Measurements from ENCODE around the gene ADGRG4.

ADGRG4 gene

GRCh38 chrX:136318895-136319597, 18.3 kb downstream of the ADGRG4 start:
- TF ChIP-seq CTCF (conservative IDR thresholded peaks at IDR 0.05; ENCODE audit: low read depth): no peak
- ChIA-PET CTCF (no interaction called here), POLR2A (ENCODE audit: low non-redundant PET) (no interaction called here)
- no peak for DNase-seq (ENCODE audit: low spot score)
- no peak overlapping the region for H3K27ac ChIP-seq

- no peak overlapping the region for H3K27ac ChIP-seq
- DNase-seq (ENCODE audit: low spot score): no peak
- CTCF ChIA-PET: no interaction called here
- POLR2A ChIA-PET (ENCODE audit: low non-redundant PET): no interaction called here
- no peak for TF ChIP-seq CTCF (conservative IDR thresholded peaks at IDR 0.05; ENCODE audit: low read depth)
These were observed 18.8 kb downstream of the ADGRG4 start for GRCh38 chrX:136319600-136319999.

GRCh38 chrX:136321532-136321931, 20.8 kb downstream of the ADGRG4 start:
- no peak for TF ChIP-seq CTCF (conservative IDR thresholded peaks at IDR 0.05; ENCODE audit: low read depth)
- ChIA-PET POLR2A (ENCODE audit: low non-redundant PET) (no interaction called here), CTCF (no interaction called here)
- peak; percentile 5 for DNase-seq (ENCODE audit: low spot score)
- H3K27ac ChIP-seq: no peak overlapping the region

GRCh38 chrX:136322064-136322463, 21.3 kb downstream of the ADGRG4 start:
- CTCF ChIA-PET: no interaction called here
- POLR2A ChIA-PET (ENCODE audit: low non-redundant PET): no interaction called here
- H3K27ac ChIP-seq: no peak overlapping the region
- DNase-seq (ENCODE audit: low spot score): no peak
- TF ChIP-seq CTCF (conservative IDR thresholded peaks at IDR 0.05; ENCODE audit: low read depth): no peak

GRCh38 chrX:136325377-136325776, 24.6 kb downstream of the ADGRG4 start:
- DNase-seq (ENCODE audit: low spot score): no peak
- POLR2A ChIA-PET (ENCODE audit: low non-redundant PET): no interaction called here
- CTCF ChIA-PET: interaction anchor here (0.6 kb wide), 1 partner anchor 71 kb away, joined by 5 read pairs; no protein-coding TSS in a partner anchor
- H3K27ac ChIP-seq: no peak overlapping the region
- TF ChIP-seq CTCF (conservative IDR thresholded peaks at IDR 0.05; ENCODE audit: low read depth): no peak

- H3K27ac ChIP-seq: no peak overlapping the region
- no peak for DNase-seq (ENCODE audit: low spot score)
- CTCF ChIA-PET: no interaction called here
- POLR2A ChIA-PET (ENCODE audit: low non-redundant PET): no interaction called here
- TF ChIP-seq CTCF (conservative IDR thresholded peaks at IDR 0.05; ENCODE audit: low read depth): no peak
These were observed 28.2 kb downstream of the ADGRG4 start for GRCh38 chrX:136328933-136329332.
